Panc1 (cell line): Measurements from ENCODE around the gene TUBB4B.

Experiments used
- CTCF ChIP-seq: fragments of 450-650 bp; IDR thresholded peaks from 2 replicates; pipeline ENCODE4 v1.5.1; 2017; ENCODE audit warnings: mild to moderate bottlenecking
- POLR2AphosphoS5 ChIP-seq: IDR thresholded peaks from 2 replicates; pipeline ENCODE4 v1.6.1; 2012; ENCODE audit warnings: mild to moderate bottlenecking, low read depth, low read length, moderate library complexity
- TCF7L2 ChIP-seq: IDR thresholded peaks from 2 replicates; pipeline ENCODE4 v1.6.1; 2011; ENCODE audit warnings: mild to moderate bottlenecking, low read depth, low read length, inconsistent platforms

- TF ChIP-seq CTCF (no peak), POLR2AphosphoS5 (no peak), TCF7L2 (no peak)
Observed at GRCh38 chr9:137268538-137269201, 27.6 kb downstream of the TUBB4B start.
